ENCODE results near the gene OTP. TPM values are rescaled to one million over a fixed set of nuclear protein-coding genes. Genes with fewer than 3 reads are reported as not detected.

The OTP gene
- total and polyA plus RNA-seq, 12 donors = 0.10 TPM; not detected in 11

DNA sequence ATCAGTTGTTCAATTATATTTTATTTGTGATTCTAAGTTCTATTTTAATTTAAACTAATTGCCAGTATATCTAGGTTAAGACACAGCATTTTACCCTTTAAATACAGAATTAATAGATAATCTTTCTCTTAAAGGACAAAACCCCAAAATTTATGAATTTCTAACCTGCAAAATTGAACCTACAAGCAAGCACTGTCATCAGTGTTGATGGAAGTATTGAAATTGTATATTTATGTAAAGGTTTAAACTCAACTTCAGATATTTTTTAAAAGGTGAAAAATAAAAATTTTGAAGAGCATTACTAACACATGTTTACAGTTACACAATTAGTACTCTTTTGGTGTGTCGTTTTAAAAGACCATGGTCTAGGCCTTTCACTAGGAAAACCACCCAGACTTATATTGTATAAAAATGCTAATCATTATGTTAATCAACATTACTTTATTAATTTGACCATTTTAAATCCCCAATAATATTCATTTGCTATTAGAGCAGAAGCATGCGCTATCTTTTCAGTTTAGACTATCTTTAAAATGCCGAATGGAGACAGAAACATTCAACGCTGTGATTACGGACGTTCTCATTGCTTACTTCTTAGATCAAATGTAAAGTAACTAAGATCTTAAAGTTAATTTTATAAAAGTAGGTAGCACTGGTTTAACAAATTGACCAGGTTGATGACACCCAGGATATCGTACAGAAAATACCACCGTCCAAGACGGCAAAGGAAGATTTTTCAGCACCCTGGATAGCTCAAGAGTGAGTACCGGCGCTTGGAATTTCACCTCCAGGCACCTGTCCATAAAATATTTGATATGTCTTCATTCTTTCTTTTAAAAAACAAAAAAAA lies 3.2 kb downstream of the OTP start:
- no peaks in the 10 kb centered on the region for H3K36me3 ChIP-seq (replicated peaks in 1 of 2)
- peaks cover 99% of the 10 kb centered on the region for H3K27me3 ChIP-seq
- peaks cover 6 to 10% of the 10 kb centered on the region in 2 donors for H3K4me1 ChIP-seq (replicated peaks in 1 of 2)
- TF ChIP-seq POLR2A (IDR thresholded peaks at IDR 0.05) = no peak
- TF ChIP-seq, protein P1, sequence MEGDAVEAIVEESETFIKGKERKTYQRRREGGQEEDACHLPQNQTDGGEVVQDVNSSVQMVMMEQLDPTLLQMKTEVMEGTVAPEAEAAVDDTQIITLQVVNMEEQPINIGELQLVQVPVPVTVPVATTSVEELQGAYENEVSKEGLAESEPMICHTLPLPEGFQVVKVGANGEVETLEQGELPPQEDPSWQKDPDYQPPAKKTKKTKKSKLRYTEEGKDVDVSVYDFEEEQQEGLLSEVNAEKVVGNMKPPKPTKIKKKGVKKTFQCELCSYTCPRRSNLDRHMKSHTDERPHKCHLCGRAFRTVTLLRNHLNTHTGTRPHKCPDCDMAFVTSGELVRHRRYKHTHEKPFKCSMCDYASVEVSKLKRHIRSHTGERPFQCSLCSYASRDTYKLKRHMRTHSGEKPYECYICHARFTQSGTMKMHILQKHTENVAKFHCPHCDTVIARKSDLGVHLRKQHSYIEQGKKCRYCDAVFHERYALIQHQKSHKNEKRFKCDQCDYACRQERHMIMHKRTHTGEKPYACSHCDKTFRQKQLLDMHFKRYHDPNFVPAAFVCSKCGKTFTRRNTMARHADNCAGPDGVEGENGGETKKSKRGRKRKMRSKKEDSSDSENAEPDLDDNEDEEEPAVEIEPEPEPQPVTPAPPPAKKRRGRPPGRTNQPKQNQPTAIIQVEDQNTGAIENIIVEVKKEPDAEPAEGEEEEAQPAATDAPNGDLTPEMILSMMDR (IDR thresholded peaks at IDR 0.05) = no peak
- no peak overlapping the region for H3K4me3 ChIP-seq
- DNase-seq = no peak
- intact Hi-C loops (cut with DNase I) = loop anchor here in 1 of 2 donors (10.0 kb wide), 1 partner anchor 210 kb away; no protein-coding TSS in a partner anchor
- H3K27ac ChIP-seq = no peak overlapping the region
- no peaks in the 10 kb centered on the region for H3K9me3 ChIP-seq (replicated peaks in 1 of 3)
- WGBS, 4 donors = 23 to 33% (median 28%) methylated on average over 11 of the region's 11 CpGs

DNA sequence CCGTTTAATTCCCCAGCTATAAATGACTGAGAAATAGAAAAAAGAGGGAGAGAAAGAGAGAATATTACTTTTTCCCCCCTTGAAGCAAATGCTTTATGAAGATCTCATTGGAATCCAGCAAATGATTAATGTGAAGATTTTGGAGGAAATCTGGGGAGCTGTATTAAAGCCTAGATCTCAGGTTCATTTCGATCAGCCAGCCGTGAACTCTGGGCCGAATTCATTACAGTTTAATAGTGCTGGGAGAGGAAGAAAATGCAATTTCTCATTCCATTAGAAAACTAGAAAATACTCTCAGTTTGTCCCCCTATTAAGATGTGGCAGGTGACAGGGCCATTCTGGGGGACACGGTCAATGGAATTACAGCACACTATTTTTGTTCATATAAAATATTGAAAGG lies 4.8 kb downstream of the OTP start:
- H3K4me1 ChIP-seq (replicated peaks in 1 of 2) = peaks cover 9 to 12% of the 10 kb centered on the region in 2 donors

DNA sequence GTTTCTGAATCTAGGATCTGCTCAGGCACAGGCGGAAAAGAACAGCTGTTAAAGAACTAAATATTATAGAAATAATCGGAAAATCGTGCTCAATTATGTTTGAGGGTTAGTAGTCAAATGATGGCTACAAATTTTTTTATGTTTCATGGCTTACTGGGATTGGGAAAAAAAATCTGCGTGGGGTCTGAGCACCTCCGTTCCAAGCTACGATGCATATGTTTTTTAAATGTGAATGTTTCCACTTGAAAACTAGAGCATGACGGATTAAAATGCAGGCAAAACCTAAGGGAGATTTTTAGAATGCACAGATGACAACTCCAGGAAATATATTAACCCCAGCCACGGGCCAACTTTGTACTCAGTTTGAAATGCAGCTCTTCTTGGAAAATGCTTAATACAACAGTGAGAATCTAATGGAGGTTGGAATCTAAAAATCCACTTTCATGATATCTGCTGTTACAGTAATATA lies 5.3 kb downstream of the OTP start:
- peaks cover 9 to 12% of the 10 kb centered on the region in 2 donors for H3K4me1 ChIP-seq (replicated peaks in 1 of 2)
- peaks cover 100% of the 10 kb centered on the region for H3K27me3 ChIP-seq
- DNase-seq = no peak
- H3K27ac ChIP-seq = no peak overlapping the region
- no peak overlapping the region for H3K4me3 ChIP-seq
- intact Hi-C loops (cut with DNase I) = loop anchor here in 1 of 2 donors (10.0 kb wide), 1 partner anchor 212 kb away; no protein-coding TSS in a partner anchor
- no peaks in the 10 kb centered on the region for H3K9me3 ChIP-seq (replicated peaks in 1 of 3)
- 24% methylated on average over 8 of the region's 8 CpGs for WGBS, 4 donors
- no peaks in the 10 kb centered on the region for H3K36me3 ChIP-seq (replicated peaks in 1 of 2)
- TF ChIP-seq, protein P1 (IDR thresholded peaks at IDR 0.05) = no peak
- no peak for TF ChIP-seq POLR2A (IDR thresholded peaks at IDR 0.05)

More for the DNA sequence above, 4.8 kb downstream of the OTP start:
- H3K9me3 ChIP-seq (replicated peaks in 1 of 3) = no peaks in the 10 kb centered on the region
- no peak for DNase-seq
- TF ChIP-seq, protein P1 (IDR thresholded peaks at IDR 0.05) = no peak
- TF ChIP-seq POLR2A (IDR thresholded peaks at IDR 0.05) = no peak
- H3K27me3 ChIP-seq = peaks cover 100% of the 10 kb centered on the region
- H3K27ac ChIP-seq = no peak overlapping the region
- H3K4me3 ChIP-seq = no peak overlapping the region
- no peaks in the 10 kb centered on the region for H3K36me3 ChIP-seq (replicated peaks in 1 of 2)
- intact Hi-C loops (cut with DNase I) = loop anchor here in 1 of 2 donors (10.0 kb wide), 1 partner anchor 211 kb away; no protein-coding TSS in a partner anchor
- WGBS, 4 donors = 12 to 19% (median 17%) methylated on average over 5 of the region's 5 CpGs

DNA sequence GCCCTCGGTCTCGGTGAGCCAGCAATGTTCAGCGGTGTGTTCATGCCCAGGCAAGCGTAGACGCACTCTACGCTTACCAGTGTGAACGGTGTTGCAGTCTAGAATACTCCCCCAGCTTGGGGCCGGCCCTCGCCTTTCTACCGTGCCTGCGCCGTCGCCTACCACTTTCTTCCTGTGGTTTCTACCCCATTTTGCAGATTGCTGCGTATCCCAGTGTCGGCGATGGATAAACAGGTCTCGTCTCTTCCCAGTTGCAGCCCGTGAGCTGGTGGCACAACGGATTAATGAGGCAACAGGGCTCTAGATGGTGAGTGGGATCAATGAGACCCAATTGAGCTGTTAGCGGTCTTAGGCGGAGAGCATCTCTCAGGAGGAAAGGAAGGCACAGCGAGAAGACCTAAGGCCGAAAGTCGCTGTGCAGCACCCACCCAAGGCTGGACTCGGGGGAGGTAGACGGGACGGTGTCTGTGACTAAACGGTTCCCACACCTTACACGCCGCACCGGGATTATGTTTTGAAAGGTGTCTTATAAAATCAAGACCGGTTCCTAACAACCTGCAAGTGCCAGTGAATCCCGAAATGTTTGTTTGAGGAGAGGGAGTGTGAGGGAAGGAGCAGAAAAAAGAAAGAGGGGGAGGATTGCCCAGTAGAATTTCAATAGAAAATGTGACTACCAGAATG lies 5.8 kb downstream of the OTP start:
- H3K27me3 ChIP-seq = peaks cover 100% of the 10 kb centered on the region
- intact Hi-C loops (cut with DNase I) = loop anchor here in 1 of 2 donors (10.0 kb wide), 1 partner anchor 212 kb away; no protein-coding TSS in a partner anchor

More for the DNA sequence above, 5.8 kb downstream of the OTP start:
- H3K36me3 ChIP-seq (replicated peaks in 1 of 2) = no peaks in the 10 kb centered on the region
- no peaks in the 10 kb centered on the region for H3K9me3 ChIP-seq (replicated peaks in 1 of 3)
- H3K4me3 ChIP-seq = no peak overlapping the region
- peaks cover 9 to 12% of the 10 kb centered on the region in 2 donors for H3K4me1 ChIP-seq (replicated peaks in 1 of 2)
- H3K27ac ChIP-seq = no peak overlapping the region
- WGBS, 4 donors = 11 to 18% (median 12%) methylated on average over 24 to 33 of the region's 33 CpGs
- no peak for TF ChIP-seq POLR2A (IDR thresholded peaks at IDR 0.05)
- TF ChIP-seq, protein P1 (IDR thresholded peaks at IDR 0.05) = no peak
- no peak for DNase-seq
